Activated naive CD8-positive, alpha-beta T cell treated with anti-CD3 and anti-CD28 coated beads, Interleukin-2, amount 10 ng/mL, durations not matched to agents 7 days and 5 days (primary cell): ENCODE measurements around the gene GABBR1. TPM values are rescaled to one million over a fixed set of nuclear protein-coding genes. Genes with fewer than 3 reads are reported as not detected.

ENCODE experiments used
- ATAC-seq: fragments of 150-1000 bp; cut with Tn5 transposase; one replicate; pipeline ENCODE4 v1.10.0; 2021; ENCODE audit warnings: low read depth, moderate library complexity
- POLR2A ChIA-PET: fragments of 350-600 bp; sonication (Branson Sonifier 250); formaldehyde crosslinking; loops from one replicate; lab custom pipeline; 2021; ENCODE audit warnings: antibody characterized with exemption; lab: Charles Lee
- DNase-seq: peaks from one replicate; pipeline ENCODE4 v3.0.0; 2021
- H3K27ac Mint-ChIP-seq: one replicate; pipeline ENCODE4 v1.8.0; 2022; ENCODE audit warnings: mild to moderate bottlenecking, mixed read lengths
- H3K27me3 Mint-ChIP-seq: one replicate; pipeline ENCODE4 v1.8.0; 2022; ENCODE audit warnings: mild to moderate bottlenecking, moderate library complexity, mixed read lengths
- H3K36me3 Mint-ChIP-seq: one replicate; pipeline ENCODE4 v1.8.0; 2021; ENCODE audit warnings: mild to moderate bottlenecking, mixed read lengths
- H3K4me1 Mint-ChIP-seq: one replicate; pipeline ENCODE4 v1.8.0; 2021; ENCODE audit warnings: mixed read lengths
- H3K4me3 Mint-ChIP-seq: one replicate; pipeline ENCODE4 v1.8.0; 2022; ENCODE audit warnings: mild to moderate bottlenecking, moderate library complexity, mixed read lengths
- H3K9me3 Mint-ChIP-seq: one replicate; pipeline ENCODE4 v1.8.0; 2021; ENCODE audit warnings: mixed read lengths
- total RNA-seq, 2 experiments: library from RNA; stranded (reverse); gene quantifications; one replicate each; pipeline ENCODE4 v1.2.3, GENCODE V29; 2021

Gene GABBR1
- total RNA-seq, 2 experiments from 2014 or later, result 20.1 to 20.7 TPM

GRCh38 chr6:29531668-29532067 is 101.3 kb downstream of the GABBR1 start:
- Mint-ChIP-seq H3K4me3 (no peak overlapping the region), H3K36me3 (no peaks in the 10 kb centered on the region), H3K27ac (no peak overlapping the region), H3K9me3 (no peaks in the 10 kb centered on the region), H3K4me1 (no peaks in the 10 kb centered on the region), H3K27me3 (peaks cover 2% of the 10 kb centered on the region)
- ATAC-seq (no peak), DNase-seq (no peak)
- POLR2A ChIA-PET, result no interaction called here

GRCh38 chr6:29530671-29531310 is 102.2 kb downstream of the GABBR1 start:
- Mint-ChIP-seq H3K27me3 (peaks cover 4% of the 10 kb centered on the region), H3K36me3 (no peaks in the 10 kb centered on the region), H3K4me1 (no peaks in the 10 kb centered on the region), H3K9me3 (no peaks in the 10 kb centered on the region), H3K27ac (no peak overlapping the region), H3K4me3 (no peak overlapping the region)
- ATAC-seq (no peak), DNase-seq (no peak)
- POLR2A ChIA-PET, result no interaction called here

GRCh38 chr6:29529956-29530355 is 103.0 kb downstream of the GABBR1 start:
- Mint-ChIP-seq H3K27me3 (peaks cover 13% of the 10 kb centered on the region), H3K4me3 (no peak overlapping the region), H3K27ac (no peak overlapping the region), H3K4me1 (no peaks in the 10 kb centered on the region), H3K36me3 (no peaks in the 10 kb centered on the region), H3K9me3 (no peaks in the 10 kb centered on the region)
- ATAC-seq (no peak), DNase-seq (no peak)
- POLR2A ChIA-PET, result no interaction called here

- no peaks in the 10 kb centered on the region for H3K36me3 Mint-ChIP-seq
- H3K4me1 Mint-ChIP-seq, result no peaks in the 10 kb centered on the region
- H3K27me3 Mint-ChIP-seq, result peaks cover 18% of the 10 kb centered on the region
- POLR2A ChIA-PET, result no interaction called here
- no peaks in the 10 kb centered on the region for H3K9me3 Mint-ChIP-seq
- no peak overlapping the region for H3K27ac Mint-ChIP-seq
- ATAC-seq, result no peak
- no peak for DNase-seq
- no peak overlapping the region for H3K4me3 Mint-ChIP-seq
Observed at GRCh38 chr6:29528988-29529560, 103.9 kb downstream of the GABBR1 start.

GRCh38 chr6:29528300-29528931 is 104.6 kb downstream of the GABBR1 start:
- H3K4me1 Mint-ChIP-seq, result no peaks in the 10 kb centered on the region
- H3K27ac Mint-ChIP-seq, result no peak overlapping the region
- DNase-seq, result no peak

GRCh38 chr6:29527564-29527963 is 105.4 kb downstream of the GABBR1 start:
- H3K27ac Mint-ChIP-seq, result no peak overlapping the region
- POLR2A ChIA-PET, result no interaction called here
- no peaks in the 10 kb centered on the region for H3K4me1 Mint-ChIP-seq
- no peak for ATAC-seq
- no peaks in the 10 kb centered on the region for H3K36me3 Mint-ChIP-seq
- H3K4me3 Mint-ChIP-seq, result no peak overlapping the region
- peaks cover 27% of the 10 kb centered on the region for H3K27me3 Mint-ChIP-seq
- no peak for DNase-seq
- peaks cover 3% of the 10 kb centered on the region for H3K9me3 Mint-ChIP-seq

More at GRCh38 chr6:29528300-29528931, 104.6 kb downstream of the GABBR1 start:
- no peak for ATAC-seq
- Mint-ChIP-seq H3K36me3 (no peaks in the 10 kb centered on the region), H3K27me3 (peaks cover 20% of the 10 kb centered on the region), H3K9me3 (peaks cover 2% of the 10 kb centered on the region), H3K4me3 (no peak overlapping the region)
- POLR2A ChIA-PET, result no interaction called here

GRCh38 chr6:29527126-29527525 is 105.9 kb downstream of the GABBR1 start:
- Mint-ChIP-seq H3K4me1 (no peaks in the 10 kb centered on the region), H3K36me3 (no peaks in the 10 kb centered on the region), H3K27ac (no peak overlapping the region), H3K4me3 (no peak overlapping the region), H3K27me3 (peaks cover 29% of the 10 kb centered on the region), H3K9me3 (peaks cover 3% of the 10 kb centered on the region)
- POLR2A ChIA-PET, result no interaction called here
- DNase-seq (no peak), ATAC-seq (no peak)

GRCh38 chr6:29525311-29525639 is 107.7 kb downstream of the GABBR1 start:
- H3K27ac Mint-ChIP-seq, result no peak overlapping the region
- peaks cover 3% of the 10 kb centered on the region for H3K9me3 Mint-ChIP-seq
- peaks cover 29% of the 10 kb centered on the region for H3K27me3 Mint-ChIP-seq
- DNase-seq, result no peak
- H3K36me3 Mint-ChIP-seq, result no peaks in the 10 kb centered on the region
- POLR2A ChIA-PET, result no interaction called here
- ATAC-seq, result no peak
- no peaks in the 10 kb centered on the region for H3K4me1 Mint-ChIP-seq
- no peak overlapping the region for H3K4me3 Mint-ChIP-seq

GRCh38 chr6:29524444-29525310 is 108.3 kb downstream of the GABBR1 start:
- Mint-ChIP-seq H3K9me3 (peaks cover 3% of the 10 kb centered on the region), H3K4me3 (no peak overlapping the region), H3K4me1 (no peaks in the 10 kb centered on the region), H3K36me3 (no peaks in the 10 kb centered on the region), H3K27me3 (peaks cover 29% of the 10 kb centered on the region), H3K27ac (no peak overlapping the region)
- POLR2A ChIA-PET, result no interaction called here
- no peak for ATAC-seq
- no peak for DNase-seq

- Mint-ChIP-seq H3K4me3 (no peak overlapping the region), H3K4me1 (no peaks in the 10 kb centered on the region), H3K27ac (no peak overlapping the region), H3K36me3 (no peaks in the 10 kb centered on the region), H3K9me3 (peaks cover 3% of the 10 kb centered on the region), H3K27me3 (peaks cover 29% of the 10 kb centered on the region)
- POLR2A ChIA-PET, result no interaction called here
- ATAC-seq, result no peak
- DNase-seq, result no peak
Observed at GRCh38 chr6:29524044-29524443, 108.9 kb downstream of the GABBR1 start.

- DNase-seq, result no peak
- Mint-ChIP-seq H3K4me1 (no peaks in the 10 kb centered on the region), H3K36me3 (no peaks in the 10 kb centered on the region), H3K9me3 (peaks cover 3% of the 10 kb centered on the region), H3K27me3 (peaks cover 29% of the 10 kb centered on the region), H3K27ac (no peak overlapping the region), H3K4me3 (no peak overlapping the region)
- ATAC-seq, result no peak
- POLR2A ChIA-PET, result no interaction called here
Observed at GRCh38 chr6:29522227-29522626, 110.8 kb downstream of the GABBR1 start.

- POLR2A ChIA-PET, result no interaction called here
- H3K27me3 Mint-ChIP-seq, result peaks cover 29% of the 10 kb centered on the region
- no peaks in the 10 kb centered on the region for H3K36me3 Mint-ChIP-seq
- DNase-seq, result no peak
- peaks cover 3% of the 10 kb centered on the region for H3K9me3 Mint-ChIP-seq
- no peak for ATAC-seq
- peaks cover 4% of the 10 kb centered on the region for H3K4me1 Mint-ChIP-seq
- H3K27ac Mint-ChIP-seq, result no peak overlapping the region
- H3K4me3 Mint-ChIP-seq, result no peak overlapping the region
Observed at GRCh38 chr6:29521006-29521680, 111.8 kb downstream of the GABBR1 start.

- Mint-ChIP-seq H3K4me1 (peaks cover 9% of the 10 kb centered on the region), H3K4me3 (no peak overlapping the region), H3K36me3 (no peaks in the 10 kb centered on the region), H3K27ac (no peak overlapping the region), H3K9me3 (peaks cover 3% of the 10 kb centered on the region), H3K27me3 (peaks cover 21% of the 10 kb centered on the region)
- ATAC-seq, result no peak
- DNase-seq, result no peak
- POLR2A ChIA-PET, result no interaction called here
Observed at GRCh38 chr6:29520232-29520631, 112.8 kb downstream of the GABBR1 start.
